Posterior vena cava (tissue), 2 donors: ENCODE measurements around the gene FANCD2. TPM values are rescaled to one million over a fixed set of nuclear protein-coding genes. Genes with fewer than 3 reads are reported as not detected.

Experiments used
- DNase-seq: peaks from one replicate; pipeline ENCODE4 v3.0.0-alpha.2; 2020; ENCODE audit warnings: low spot score
- intact Hi-C, 2 donors: fragments of 100-400 bp; cut with DNase I; formaldehyde crosslinking; loops; one replicate each; pipeline versions ENCODE4 v1.14.1 to v1.14.2; 2022 to 2023
- total RNA-seq, 2 donors: library from RNA; stranded (reverse); fragmentation: NEBNext Ultra II Directional; extraction: Animal tissue kit (Norgen Biotek cat#: 25700); gene quantifications; one replicate each; pipeline ENCODE4 v1.2.1, GENCODE V29; 2021
- donor health status: DM: yes; HTN: yes; CAD: no.
- donor health status: DM: yes; HTN: yes; CAD: no.

Gene FANCD2
- total RNA-seq, 2 donors from 2014 or later: 3.3 to 3.4 TPM

DNA sequence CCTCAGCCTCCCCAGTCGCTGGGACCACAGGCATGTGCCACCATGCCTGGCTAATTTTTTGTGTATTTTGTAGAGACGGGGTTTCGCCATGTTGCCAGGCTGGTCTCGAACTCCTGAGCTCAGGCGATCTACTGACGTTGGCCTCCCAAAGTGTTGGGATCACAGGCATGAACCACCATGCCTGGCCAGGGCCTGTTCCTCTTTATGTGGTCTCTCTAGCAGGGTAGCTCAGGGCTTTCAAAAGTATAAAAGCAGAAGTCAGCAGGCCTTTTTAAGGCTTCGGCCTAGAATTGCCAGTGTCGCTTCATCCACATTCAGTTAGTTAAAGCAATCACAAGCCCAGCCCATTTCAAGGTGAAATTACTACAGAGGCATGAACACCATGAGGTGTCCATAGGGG lies 123.0 kb downstream of the FANCD2 start:
- intact Hi-C loops: loop anchor here in 1 of 2 donors (10.0 kb wide), 2 partner anchors 76 to 1536 kb away; no protein-coding TSS in a partner anchor
- no peak for DNase-seq

DNA sequence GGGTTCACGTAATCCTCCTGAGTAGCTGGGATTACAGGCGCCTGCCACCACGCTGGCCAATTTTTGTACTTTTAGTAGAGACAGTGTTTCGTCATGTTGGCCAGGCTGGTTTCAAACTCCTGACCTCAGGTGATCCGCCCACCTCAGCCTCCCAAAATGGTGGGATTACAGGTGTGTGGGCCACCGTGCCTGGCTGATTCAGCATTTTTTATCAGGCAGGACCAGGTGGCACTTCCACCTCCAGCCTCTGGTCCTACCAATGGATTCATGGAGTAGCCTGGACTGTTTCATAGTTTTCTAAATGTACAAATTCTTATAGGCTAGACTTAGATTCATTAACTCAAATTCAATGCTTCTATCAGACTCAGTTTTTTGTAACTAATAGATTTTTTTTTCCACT lies 124.8 kb downstream of the FANCD2 start:
- DNase-seq: no peak
- intact Hi-C loops: no loop called here

Other genes with a start within 250 kb of the FANCD2 start
- 10 to 100 TPM; 44.2 to 48.8 TPM for gene TADA3, start 234.0 kb upstream of the FANCD2 start, total RNA-seq
- 100 to 1,000 TPM; 144 to 148 TPM for gene ARPC4, start 233.4 kb upstream of the FANCD2 start, total RNA-seq
- gene TTLL3, start 216.2 kb upstream of the FANCD2 start, total RNA-seq: 10 to 100 TPM; 24.9 to 44.4 TPM
- gene RPUSD3, start 182.4 kb upstream of the FANCD2 start, total RNA-seq: 10 to 100 TPM; 18.2 to 20.0 TPM
- 1 to 10 TPM; 1.2 to 2.9 TPM for gene CIDEC, start 146.2 kb upstream of the FANCD2 start, total RNA-seq
- gene JAGN1, start 135.8 kb upstream of the FANCD2 start, total RNA-seq: 10 to 100 TPM; 19.6 to 20.0 TPM
- gene IL17RE, start 123.6 kb upstream of the FANCD2 start, total RNA-seq: 1 to 10 TPM; 9.6 to 10.0 TPM
- 10 to 100 TPM; 31.9 to 41.1 TPM for gene IL17RC, start 109.3 kb upstream of the FANCD2 start, total RNA-seq
- gene CRELD1, start 92.6 kb upstream of the FANCD2 start, total RNA-seq: 10 to 100 TPM; 22.3 to 29.5 TPM
- 1 to 10 TPM; 1.5 to 2.7 TPM for gene PRRT3, start 74.0 kb upstream of the FANCD2 start, total RNA-seq
- 10 to 100 TPM; 50.4 to 52.8 TPM for gene EMC3, start 39.6 kb upstream of the FANCD2 start, total RNA-seq
- gene FANCD2OS, start 81.8 kb downstream of the FANCD2 start, total RNA-seq: not detected
- gene BRK1, start 89.2 kb downstream of the FANCD2 start, total RNA-seq: 100 to 1,000 TPM in 1 of 2 donors, 10 to 100 TPM in 1; 98.9 to 125 TPM
- 10 to 100 TPM; 21.7 to 24.7 TPM for gene VHL, start 115.3 kb downstream of the FANCD2 start, total RNA-seq
- 1 to 10 TPM; 2.3 to 4.2 TPM for gene IRAK2, start 138.5 kb downstream of the FANCD2 start, total RNA-seq
- gene TATDN2, start 222.0 kb downstream of the FANCD2 start, total RNA-seq: 10 to 100 TPM; 22.2 to 25.3 TPM